Measurements from ENCODE around the gene STIP1.

Gene STIP1

GRCh38 chr11:64247729-64248531, 62.0 kb downstream of the STIP1 start:
- Histone ChIP-seq H3K4me2 (ENCODE audit: insufficient read depth, low read length) (no peak overlapping the region), H3K36me3 (ENCODE audit: insufficient read depth, low read length) (peaks cover 24% of the 10 kb centered on the region), H3K4me3 (ENCODE audit: low read depth in 1 of 2, low read length in 2 of 2) (no peak overlapping the region), H3K9ac (ENCODE audit: low read depth, low read length) (no peak overlapping the region), H4K20me1 (ENCODE audit: insufficient read depth, low read length) (peaks cover 28% of the 10 kb centered on the region), H3K9me3 (ENCODE audit: insufficient read depth, low read length, severe bottlenecking) (no peaks in the 10 kb centered on the region), H3K27me3 (ENCODE audit: insufficient read depth, low read length, poor library complexity) (no peaks in the 10 kb centered on the region), H3K27ac (ENCODE audit: low read length) (no peak overlapping the region), H3K4me1 (ENCODE audit: insufficient read depth, low read length) (peaks cover 61% of the 10 kb centered on the region), H2AFZ (ENCODE audit: low read depth, low read length) (no peak overlapping the region), H3K79me2 (ENCODE audit: insufficient read depth, low read length) (peaks cover 39% of the 10 kb centered on the region)
- ATAC-seq (ENCODE audit: insufficient read depth, low read depth) (no peak), DNase-seq (no peak)
- TF ChIP-seq EZH2 (IDR thresholded peaks at IDR 0.05; ENCODE audit: borderline replicate concordance, low read depth, low read length, severe bottlenecking) = no peak
- no peak for TF ChIP-seq CTCF (IDR thresholded peaks at IDR 0.05; ENCODE audit: borderline replicate concordance, extremely low read depth, low read length, poor library complexity, severe bottlenecking)

- DNase-seq (no peak), ATAC-seq (ENCODE audit: insufficient read depth, low read depth) (no peak)
- Histone ChIP-seq H4K20me1 (ENCODE audit: insufficient read depth, low read length) (peaks cover 22% of the 10 kb centered on the region), H3K9me3 (ENCODE audit: insufficient read depth, low read length, severe bottlenecking) (no peaks in the 10 kb centered on the region), H3K4me3 (ENCODE audit: low read depth in 1 of 2, low read length in 2 of 2) (no peak overlapping the region), H3K27me3 (ENCODE audit: insufficient read depth, low read length, poor library complexity) (no peaks in the 10 kb centered on the region), H3K79me2 (ENCODE audit: insufficient read depth, low read length) (peaks cover 32% of the 10 kb centered on the region), H3K9ac (ENCODE audit: low read depth, low read length) (no peak overlapping the region), H3K36me3 (ENCODE audit: insufficient read depth, low read length) (peaks cover 17% of the 10 kb centered on the region), H2AFZ (ENCODE audit: low read depth, low read length) (no peak overlapping the region), H3K4me1 (ENCODE audit: insufficient read depth, low read length) (peaks cover 56% of the 10 kb centered on the region), H3K4me2 (ENCODE audit: insufficient read depth, low read length) (no peak overlapping the region), H3K27ac (ENCODE audit: low read length) (no peak overlapping the region)
- TF ChIP-seq EZH2 (IDR thresholded peaks at IDR 0.05; ENCODE audit: borderline replicate concordance, low read depth, low read length, severe bottlenecking) = no peak
- no peak for TF ChIP-seq CTCF (IDR thresholded peaks at IDR 0.05; ENCODE audit: borderline replicate concordance, extremely low read depth, low read length, poor library complexity, severe bottlenecking)
Observed at GRCh38 chr11:64248578-64248977, 62.6 kb downstream of the STIP1 start.

- peaks cover 52% of the 10 kb centered on the region for H3K4me1 ChIP-seq (ENCODE audit: insufficient read depth, low read length)
- H3K4me2 ChIP-seq (ENCODE audit: insufficient read depth, low read length) = no peak overlapping the region
- H2AFZ ChIP-seq (ENCODE audit: low read depth, low read length) = no peak overlapping the region
- no peak overlapping the region for H3K4me3 ChIP-seq (ENCODE audit: low read depth in 1 of 2, low read length in 2 of 2)
- H3K27me3 ChIP-seq (ENCODE audit: insufficient read depth, low read length, poor library complexity) = no peaks in the 10 kb centered on the region
- peaks cover 28% of the 10 kb centered on the region for H3K79me2 ChIP-seq (ENCODE audit: insufficient read depth, low read length)
- TF ChIP-seq CTCF (IDR thresholded peaks at IDR 0.05; ENCODE audit: borderline replicate concordance, extremely low read depth, low read length, poor library complexity, severe bottlenecking) (no peak), EZH2 (IDR thresholded peaks at IDR 0.05; ENCODE audit: borderline replicate concordance, low read depth, low read length, severe bottlenecking) (no peak)
- no peaks in the 10 kb centered on the region for H3K9me3 ChIP-seq (ENCODE audit: insufficient read depth, low read length, severe bottlenecking)
- H3K36me3 ChIP-seq (ENCODE audit: insufficient read depth, low read length) = peaks cover 12% of the 10 kb centered on the region
- H3K9ac ChIP-seq (ENCODE audit: low read depth, low read length) = no peak overlapping the region
- ATAC-seq (ENCODE audit: insufficient read depth, low read depth) (no peak), DNase-seq (no peak)
- H3K27ac ChIP-seq (ENCODE audit: low read length) = no peak overlapping the region
- H4K20me1 ChIP-seq (ENCODE audit: insufficient read depth, low read length) = peaks cover 21% of the 10 kb centered on the region
Observed at GRCh38 chr11:64249038-64249437, 63.1 kb downstream of the STIP1 start.

All from DND-41 (cell line).